8988T (cell line): Measurements from ENCODE around the gene TMEM253.

Experiments
- DNase-seq: peaks from one replicate; pipeline ENCODE4 v3.0.0; 2011

Gene TMEM253

DNA sequence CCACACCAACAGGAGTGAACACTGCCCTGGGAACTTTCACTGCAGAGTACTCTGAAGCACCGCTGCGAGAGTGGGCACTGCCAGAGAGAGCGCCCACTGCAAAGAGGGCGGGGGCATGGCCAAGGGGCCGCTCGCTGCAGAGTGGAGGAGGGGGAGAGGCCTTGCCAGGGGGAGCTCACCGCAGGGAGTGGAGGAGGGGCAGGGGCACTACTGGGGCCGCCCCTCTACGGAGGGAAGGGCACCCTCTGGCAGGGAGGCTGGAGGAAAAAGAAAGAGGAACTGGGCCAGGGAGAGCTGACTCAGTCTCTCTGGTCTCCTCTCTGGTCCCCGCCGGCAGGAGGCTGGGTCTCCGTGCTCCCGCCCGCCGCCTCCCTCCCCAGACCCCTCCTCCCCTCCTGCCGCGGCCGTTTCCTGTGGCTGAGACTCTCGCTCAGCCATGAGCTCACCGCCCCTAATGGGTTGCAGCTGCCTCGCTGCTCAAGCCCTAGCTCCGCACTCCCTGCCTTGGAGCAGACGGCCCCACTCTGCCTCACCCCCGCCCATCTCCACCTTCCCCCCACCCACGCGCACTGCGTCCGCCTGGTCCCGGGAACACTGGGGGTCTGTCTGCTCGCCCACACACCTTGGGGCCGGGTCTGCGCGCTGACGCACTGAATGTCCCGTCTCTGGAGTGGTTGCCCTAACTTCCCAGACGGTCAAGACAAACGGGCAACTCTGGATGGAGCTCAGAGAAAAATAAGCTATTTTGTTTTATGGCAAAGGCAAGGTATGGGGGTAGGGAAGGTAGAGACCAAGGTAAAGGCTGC lies 29.4 kb upstream of the TMEM253 start:
- DNase-seq = peak; percentile 76

- no peak for DNase-seq
These were observed 28.8 kb upstream of the TMEM253 start for GRCh38 chr14:21072031-21072473.

DNA sequence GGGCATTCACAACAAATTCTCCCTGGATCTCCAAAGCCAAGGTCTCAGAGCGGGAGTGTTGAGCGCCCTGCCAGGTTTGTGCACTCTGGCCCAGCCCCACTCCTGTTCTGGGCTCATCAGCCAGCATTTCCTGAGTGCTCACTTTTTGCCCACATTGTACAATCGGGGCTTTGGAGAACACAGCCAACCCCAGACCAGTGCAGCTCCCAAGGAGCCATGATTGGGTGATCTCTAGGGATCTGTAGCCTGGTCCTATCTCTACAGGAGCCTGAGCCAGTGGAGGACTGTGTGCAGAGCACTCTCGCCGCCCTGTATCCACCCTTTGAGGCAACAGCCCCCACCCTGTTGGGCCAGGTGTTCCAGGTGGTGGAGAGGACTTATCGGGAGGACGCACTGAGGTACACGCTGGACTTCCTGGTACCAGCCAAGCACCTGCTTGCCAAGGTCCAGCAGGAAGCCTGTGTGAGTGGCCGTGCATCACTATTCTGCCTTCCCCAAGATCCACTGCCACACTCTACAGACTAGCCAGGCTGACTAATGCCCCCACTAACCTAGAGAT lies 28.0 kb upstream of the TMEM253 start:
- DNase-seq = no peak

GRCh38 chr14:21073921-21074320 lies 26.9 kb upstream of the TMEM253 start:
- DNase-seq = no peak

DNA sequence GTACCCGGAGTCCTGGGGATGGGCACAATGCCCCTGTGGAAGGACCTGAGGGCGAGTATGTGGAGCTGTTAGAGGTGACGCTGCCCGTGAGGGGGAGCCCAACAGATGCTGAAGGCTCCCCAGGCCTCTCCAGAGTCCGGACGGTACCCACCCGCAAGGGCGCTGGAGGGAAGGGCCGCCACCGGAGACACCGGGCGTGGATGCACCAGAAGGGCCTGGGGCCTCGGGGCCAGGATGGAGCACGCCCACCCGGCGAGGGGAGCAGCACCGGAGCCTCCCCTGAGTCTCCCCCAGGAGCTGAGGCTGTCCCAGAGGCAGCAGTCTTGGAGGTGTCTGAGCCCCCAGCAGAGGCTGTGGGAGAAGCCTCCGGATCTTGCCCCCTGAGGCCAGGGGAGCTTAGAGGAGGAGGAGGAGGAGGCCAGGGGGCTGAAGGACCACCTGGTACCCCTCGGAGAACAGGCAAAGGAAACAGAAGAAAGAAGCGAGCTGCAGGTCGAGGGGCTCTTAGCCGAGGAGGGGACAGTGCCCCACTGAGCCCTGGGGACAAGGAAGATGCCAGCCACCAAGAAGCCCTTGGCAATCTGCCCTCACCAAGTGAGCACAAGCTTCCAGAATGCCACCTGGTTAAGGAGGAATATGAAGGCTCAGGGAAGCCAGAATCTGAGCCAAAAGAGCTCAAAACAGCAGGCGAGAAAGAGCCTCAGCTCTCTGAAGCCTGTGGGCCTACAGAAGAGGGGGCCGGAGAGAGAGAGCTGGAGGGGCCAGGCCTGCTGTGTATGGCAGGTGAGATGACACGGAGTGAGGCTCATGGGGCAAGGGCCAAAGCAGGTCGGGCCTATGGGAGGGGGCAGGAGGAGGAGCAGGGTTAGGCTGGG lies 26.2 kb upstream of the TMEM253 start:
- no peak for DNase-seq

DNA sequence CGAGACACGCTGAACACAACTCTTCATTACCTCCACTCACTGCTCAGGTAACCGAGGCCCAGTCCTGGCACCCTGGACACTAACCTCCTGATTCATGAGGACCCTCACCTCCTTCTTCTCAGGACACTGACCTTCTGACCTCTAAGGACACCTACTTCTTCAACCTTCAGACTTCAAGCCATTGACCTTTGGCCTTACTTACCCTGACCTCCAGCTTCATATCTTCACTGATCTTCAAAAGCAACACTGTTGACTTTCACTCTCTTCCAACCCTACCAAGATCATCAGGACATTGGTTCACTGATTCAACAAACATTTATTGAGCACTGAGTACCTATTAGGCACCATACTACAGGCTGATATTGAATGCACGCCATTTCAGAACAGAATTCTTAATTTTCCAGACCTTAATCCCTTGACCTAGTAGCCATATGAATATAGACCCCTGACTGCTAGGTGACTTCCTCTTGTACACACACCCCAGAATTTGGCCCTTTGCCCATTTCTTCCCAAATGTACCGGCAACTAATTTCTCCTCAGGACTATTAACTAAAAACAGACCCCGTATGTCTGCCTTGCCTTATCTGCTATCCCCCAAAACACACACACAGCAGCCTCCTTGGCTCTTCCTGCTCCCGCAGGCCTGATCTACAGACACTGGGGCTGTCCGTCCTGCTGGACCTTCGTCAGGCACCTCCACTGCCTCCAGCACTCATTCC lies 25.0 kb upstream of the TMEM253 start:
- no peak for DNase-seq

GRCh38 chr14:21077672-21078071 lies 23.2 kb upstream of the TMEM253 start:
- no peak for DNase-seq

GRCh38 chr14:21078287-21078686 lies 22.6 kb upstream of the TMEM253 start:
- DNase-seq = no peak

DNA sequence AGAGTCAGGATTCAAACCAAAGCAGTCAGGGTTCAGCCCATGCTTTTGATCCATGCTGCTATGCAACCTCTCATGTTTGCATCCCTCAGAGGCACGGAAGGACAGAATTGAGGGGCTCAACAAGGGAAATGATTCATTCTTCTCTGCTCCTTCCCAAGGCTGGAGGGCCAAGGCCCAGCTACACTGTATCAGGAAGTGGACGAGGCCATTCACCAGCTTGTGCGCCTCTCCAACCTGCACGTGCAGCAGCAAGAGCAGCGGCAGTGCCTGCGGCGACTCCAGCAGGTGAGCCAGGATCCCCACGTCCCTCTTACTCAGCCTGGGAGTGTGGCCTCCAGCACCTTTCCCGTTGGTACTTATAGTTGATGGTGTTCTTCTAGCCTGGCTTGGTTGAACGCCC lies 22.1 kb upstream of the TMEM253 start:
- DNase-seq = no peak

- DNase-seq = no peak
These were observed 19.2 kb upstream of the TMEM253 start for GRCh38 chr14:21081521-21082142.

- no peak for DNase-seq
These were observed 17.1 kb upstream of the TMEM253 start for GRCh38 chr14:21083565-21084325.

GRCh38 chr14:21084396-21084795 lies 16.5 kb upstream of the TMEM253 start:
- DNase-seq = no peak

DNA sequence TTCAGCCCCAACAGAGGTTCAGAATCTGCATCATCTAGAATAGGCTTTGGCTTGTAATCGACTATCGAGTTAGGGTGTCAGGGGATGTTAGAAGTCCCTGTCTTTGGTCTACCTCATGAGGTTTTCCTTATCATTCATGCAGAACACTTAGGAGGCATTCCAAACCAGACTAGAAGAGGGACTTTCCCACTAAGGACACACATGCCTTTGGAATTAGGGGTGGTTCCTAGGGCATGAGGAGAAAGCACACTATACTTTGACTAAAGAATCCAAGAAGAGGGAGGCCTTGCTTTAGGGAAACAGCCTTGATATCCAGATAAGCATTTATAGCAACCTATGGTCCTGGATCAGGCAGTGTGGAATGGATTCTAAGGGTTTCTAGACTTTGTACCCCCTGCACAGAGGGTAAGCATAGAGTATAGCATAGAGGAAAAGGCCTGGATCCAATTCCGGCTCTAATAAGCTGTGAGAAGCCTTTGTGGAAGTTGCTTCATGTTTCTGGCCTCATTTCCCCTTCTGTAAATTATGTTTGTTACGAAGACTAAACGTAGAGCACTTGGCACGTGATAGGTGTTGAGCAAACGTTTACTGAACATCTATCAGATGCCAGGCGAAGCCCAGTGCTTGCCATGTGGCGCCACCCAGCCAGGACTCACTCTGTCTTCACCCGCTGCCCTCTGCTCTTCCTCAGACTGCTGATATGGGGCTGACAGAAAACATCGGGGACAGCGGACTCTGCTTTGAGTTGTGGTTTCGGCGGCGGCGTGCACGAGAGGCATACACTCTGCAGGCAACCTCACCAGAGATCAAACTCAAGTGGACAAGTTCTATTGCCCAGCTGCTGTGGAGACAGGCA lies 15.6 kb upstream of the TMEM253 start:
- DNase-seq = no peak

DNA sequence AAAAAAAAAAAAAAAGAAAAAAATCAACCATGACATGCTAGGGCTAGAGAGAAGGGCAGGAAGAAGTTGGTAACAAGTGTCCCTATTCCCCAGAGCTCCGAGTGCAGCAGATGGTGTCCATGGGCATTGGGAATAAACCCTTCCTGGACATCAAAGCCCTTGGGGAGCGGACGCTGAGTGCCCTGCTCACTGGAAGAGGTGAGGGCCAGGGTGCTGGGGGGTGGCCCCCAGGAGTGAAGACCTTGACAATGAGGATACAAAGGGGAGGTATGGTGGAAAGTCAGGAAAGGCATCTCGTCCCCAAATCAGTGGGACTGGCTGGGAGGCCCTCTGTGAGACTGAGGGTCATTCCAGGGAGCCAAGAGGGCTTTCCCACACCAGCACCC lies 14.0 kb upstream of the TMEM253 start:
- no peak for DNase-seq

- peak; percentile 73 for DNase-seq
These were observed 13.4 kb upstream of the TMEM253 start for GRCh38 chr14:21087294-21088091.

GRCh38 chr14:21088687-21089086 lies 12.2 kb upstream of the TMEM253 start:
- no peak for DNase-seq

GRCh38 chr14:21089271-21089670 lies 11.6 kb upstream of the TMEM253 start:
- no peak for DNase-seq

DNA sequence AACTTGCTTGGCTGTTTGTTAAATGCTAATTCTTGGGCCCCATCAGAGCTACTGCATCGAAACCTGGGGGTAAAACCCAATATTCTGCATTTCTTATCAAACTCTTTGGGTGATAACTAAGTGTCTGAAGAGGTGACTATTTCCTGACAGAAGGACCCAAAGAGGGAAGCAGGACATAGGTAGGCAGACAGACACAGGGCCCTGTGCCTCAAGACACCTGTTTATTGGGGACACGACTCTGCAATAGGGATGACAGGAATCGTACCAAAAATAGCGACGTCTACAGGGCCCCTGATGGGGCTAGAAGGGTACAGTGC lies 11.0 kb upstream of the TMEM253 start:
- DNase-seq = no peak

GRCh38 chr14:21090194-21090939 lies 10.5 kb upstream of the TMEM253 start:
- peak; percentile 91 for DNase-seq
